ENCODE results near the gene MAOB. TPM values are rescaled to one million over a fixed set of nuclear protein-coding genes. Genes with fewer than 3 reads are reported as not detected.
"Not testable (repeated sequence)": the region's sequence is repeated elsewhere in the genome, so short reads cannot be mapped to it uniquely, and the experiment has no call there.

MAOB gene
- total RNA-seq, 1 donor from 2014 or later: 2.5 TPM

GRCh38 chrX:43753637-43754036 lies 128.6 kb downstream of the MAOB start:
- DNase-seq: no peak

GRCh38 chrX:43750248-43750676 lies 132.0 kb downstream of the MAOB start:
- DNase-seq: peak; percentile 23

- no peak for DNase-seq
Measured at GRCh38 chrX:43747476-43747875, 134.8 kb downstream of the MAOB start.

GRCh38 chrX:43745938-43746721 lies 136.1 kb downstream of the MAOB start:
- DNase-seq: no peak

GRCh38 chrX:43744284-43744683 lies 138.0 kb downstream of the MAOB start:
- DNase-seq: no peak

- no peak for DNase-seq
Measured at GRCh38 chrX:43743100-43743822, 139.0 kb downstream of the MAOB start.

- peak; percentile 2 for DNase-seq
Measured at GRCh38 chrX:43741843-43742573, 140.2 kb downstream of the MAOB start.

GRCh38 chrX:43735957-43736356 lies 146.3 kb downstream of the MAOB start:
- no peak for DNase-seq

- DNase-seq: no peak
Measured at GRCh38 chrX:43735534-43735933, 146.7 kb downstream of the MAOB start.

- no peak for DNase-seq
Measured at GRCh38 chrX:43734444-43734843, 147.8 kb downstream of the MAOB start.

GRCh38 chrX:43733699-43734098 lies 148.6 kb downstream of the MAOB start:
- no peak for DNase-seq

GRCh38 chrX:43731086-43731485 lies 151.2 kb downstream of the MAOB start:
- no peak for DNase-seq

GRCh38 chrX:43728966-43729365 lies 153.3 kb downstream of the MAOB start:
- DNase-seq: no peak

- DNase-seq: no peak
Measured at GRCh38 chrX:43728002-43728401, 154.2 kb downstream of the MAOB start.

- DNase-seq: not testable (repeated sequence)
Measured at GRCh38 chrX:43727254-43727653, 155.0 kb downstream of the MAOB start.

GRCh38 chrX:43725227-43725626 lies 157.0 kb downstream of the MAOB start:
- not testable (repeated sequence) for DNase-seq

GRCh38 chrX:43720961-43721360 lies 161.3 kb downstream of the MAOB start:
- DNase-seq: no peak

- DNase-seq: no peak
Measured at GRCh38 chrX:43720082-43720481, 162.2 kb downstream of the MAOB start.

GRCh38 chrX:43718956-43719355 lies 163.3 kb downstream of the MAOB start:
- DNase-seq: no peak

GRCh38 chrX:43718546-43718945 lies 163.7 kb downstream of the MAOB start:
- no peak for DNase-seq

GRCh38 chrX:43718081-43718480 lies 164.2 kb downstream of the MAOB start:
- no peak for DNase-seq

GRCh38 chrX:43717161-43717560 lies 165.1 kb downstream of the MAOB start:
- no peak for DNase-seq

GRCh38 chrX:43716696-43717095 lies 165.6 kb downstream of the MAOB start:
- no peak for DNase-seq

All from skin of body (tissue), 2 donors.